GM12892 (cell line): ENCODE data around the gene TM2D3.

Experiments
- POLR2A ChIP-seq: IDR thresholded peaks from 2 replicates; pipeline ENCODE4 v1.6.1; 2011; ENCODE audit warnings: low read depth, low read length, control low read depth
- POLR2AphosphoS5 ChIP-seq: IDR thresholded peaks from 2 replicates; pipeline ENCODE4 v1.6.1; 2011; ENCODE audit warnings: low read depth, low read length, control low read depth
- TAF1 ChIP-seq: IDR thresholded peaks from 2 replicates; pipeline ENCODE4 v1.6.1; 2011; ENCODE audit warnings: low read depth, mild to moderate bottlenecking, control low read depth, low read length, borderline replicate concordance

DNA sequence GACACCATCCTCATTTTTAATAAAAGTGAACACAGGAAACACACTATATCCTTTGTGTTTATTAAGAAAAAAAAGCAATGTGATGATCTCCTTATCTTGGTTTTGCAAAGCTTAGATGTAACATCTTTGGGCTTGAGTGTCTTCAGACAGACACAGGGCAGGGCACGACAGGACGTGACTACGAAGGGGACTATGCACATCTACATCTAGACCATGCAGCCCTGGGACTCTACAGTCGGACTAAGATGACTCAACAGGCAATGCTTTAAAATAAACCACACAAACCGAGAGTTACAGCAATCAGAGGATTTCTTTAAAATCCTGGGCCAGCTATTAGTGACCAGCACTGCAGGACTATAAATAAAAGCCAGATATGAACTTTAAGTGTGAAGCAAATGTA lies 22.8 kb upstream of the TM2D3 start:
- TF ChIP-seq POLR2A (no peak), TAF1 (no peak), POLR2AphosphoS5 (no peak)
